ENCODE results near the gene SMAD3.

The SMAD3 gene

GRCh38 chr15:67215102-67215501, 149.7 kb downstream of the SMAD3 start:
- TF ChIP-seq TAF1 (IDR thresholded peaks at IDR 0.05; ENCODE audit: borderline replicate concordance, low read depth, low read length) (no peak), POLR2A (IDR thresholded peaks at IDR 0.05; ENCODE audit: low read depth, low read length) (no peak), POLR2AphosphoS5 (IDR thresholded peaks at IDR 0.05; ENCODE audit: low read depth, low read length) (no peak)
- no peak for DNase-seq (ENCODE audit: insufficient read length)
- no peak for FAIRE-seq

GRCh38 chr15:67216859-67217258, 151.5 kb downstream of the SMAD3 start:
- DNase-seq (ENCODE audit: insufficient read length) (no peak), FAIRE-seq (no peak)
- TF ChIP-seq TAF1 (IDR thresholded peaks at IDR 0.05; ENCODE audit: borderline replicate concordance, low read depth, low read length) = no peak
- no peak for TF ChIP-seq POLR2A (IDR thresholded peaks at IDR 0.05; ENCODE audit: low read depth, low read length)
- TF ChIP-seq POLR2AphosphoS5 (IDR thresholded peaks at IDR 0.05; ENCODE audit: low read depth, low read length) = no peak

DNA sequence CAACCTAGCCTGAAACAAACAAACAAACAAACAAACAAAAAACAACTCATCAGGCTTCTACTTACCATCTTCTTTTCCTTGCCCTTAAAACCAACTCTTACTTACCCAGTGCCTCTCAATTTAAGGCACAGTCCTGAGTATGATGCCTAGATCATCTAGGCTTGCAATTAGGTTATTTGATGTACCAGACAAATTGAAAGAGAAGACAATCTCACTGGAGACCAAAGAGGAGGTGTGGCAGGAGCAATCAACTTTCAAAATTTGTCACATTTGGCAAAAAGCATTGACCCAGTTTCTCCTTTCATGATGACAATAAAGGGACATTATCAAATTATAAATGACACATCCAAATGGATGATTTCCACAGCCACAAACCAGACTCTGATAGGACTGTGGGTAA, 153.0 kb downstream of the SMAD3 start:
- no peak for DNase-seq (ENCODE audit: insufficient read length)
- no peak for TF ChIP-seq POLR2AphosphoS5 (IDR thresholded peaks at IDR 0.05; ENCODE audit: low read depth, low read length)
- TF ChIP-seq TAF1 (IDR thresholded peaks at IDR 0.05; ENCODE audit: borderline replicate concordance, low read depth, low read length) = no peak
- TF ChIP-seq POLR2A (IDR thresholded peaks at IDR 0.05; ENCODE audit: low read depth, low read length) = no peak
- FAIRE-seq = peak; percentile 21

DNA sequence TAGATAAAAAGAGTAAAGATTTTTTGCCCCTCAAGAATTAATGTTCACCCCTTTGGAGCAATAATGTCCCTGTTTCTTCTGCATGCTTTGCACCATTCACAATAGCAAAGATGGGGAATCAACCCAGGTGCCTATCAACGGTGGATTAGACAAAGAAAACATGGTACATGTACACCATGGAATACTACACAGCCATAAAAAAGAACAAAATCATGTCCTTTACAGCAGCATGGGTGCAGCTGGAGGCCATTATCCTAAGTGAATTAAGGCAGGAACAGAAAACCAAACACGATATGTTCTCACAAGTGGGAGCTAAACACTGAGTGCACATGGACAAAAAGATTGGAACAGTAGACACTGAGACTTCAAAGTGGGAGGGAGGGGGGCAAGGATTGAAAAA, 153.9 kb downstream of the SMAD3 start:
- no peak for FAIRE-seq
- TF ChIP-seq TAF1 (IDR thresholded peaks at IDR 0.05; ENCODE audit: borderline replicate concordance, low read depth, low read length) = no peak
- no peak for TF ChIP-seq POLR2A (IDR thresholded peaks at IDR 0.05; ENCODE audit: low read depth, low read length)
- no peak for TF ChIP-seq POLR2AphosphoS5 (IDR thresholded peaks at IDR 0.05; ENCODE audit: low read depth, low read length)

DNA sequence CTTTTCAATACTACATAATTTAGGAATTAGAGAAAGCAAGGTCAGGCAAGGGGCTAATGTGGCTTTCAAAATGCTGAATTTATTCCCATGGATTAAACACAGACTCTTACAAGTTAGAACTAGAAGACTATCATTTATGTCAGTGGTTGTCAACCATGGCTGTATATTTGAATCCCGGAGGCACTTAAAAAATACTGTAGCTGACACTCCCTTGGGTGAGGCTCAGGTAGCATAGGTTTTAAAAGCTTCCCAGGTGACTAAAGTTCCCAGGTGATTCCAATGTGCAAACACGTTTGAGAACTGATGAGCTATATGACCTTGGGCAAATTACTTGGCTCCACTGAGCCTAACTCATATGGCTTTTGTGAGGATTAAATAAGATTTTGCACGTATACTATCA, 159.5 kb downstream of the SMAD3 start:
- no peak for FAIRE-seq
- TF ChIP-seq POLR2A (IDR thresholded peaks at IDR 0.05; ENCODE audit: low read depth, low read length) = no peak
- DNase-seq (ENCODE audit: insufficient read length) = no peak

More for the DNA sequence above, 153.9 kb downstream of the SMAD3 start:
- DNase-seq (ENCODE audit: insufficient read length) = no peak

DNA sequence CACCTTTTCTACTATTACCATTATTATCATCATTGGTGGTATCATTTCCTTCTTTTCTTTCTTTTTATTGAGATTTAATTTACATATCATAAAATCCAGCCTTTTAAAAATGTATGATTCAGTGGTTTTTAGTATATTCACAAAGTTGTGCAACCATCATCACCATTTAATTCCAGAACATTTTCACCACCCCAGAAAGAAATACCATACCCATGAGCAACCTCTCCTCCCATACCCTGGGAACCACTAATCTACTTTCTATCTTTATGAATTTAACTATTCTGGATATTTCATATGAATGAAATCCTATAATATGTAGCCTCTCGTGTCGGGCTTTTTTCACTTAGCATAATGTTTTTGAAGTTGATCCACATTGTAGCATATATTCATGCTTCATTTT, 159.9 kb downstream of the SMAD3 start:
- FAIRE-seq (no peak), DNase-seq (ENCODE audit: insufficient read length) (no peak)
- TF ChIP-seq TAF1 (IDR thresholded peaks at IDR 0.05; ENCODE audit: borderline replicate concordance, low read depth, low read length) (no peak), POLR2A (IDR thresholded peaks at IDR 0.05; ENCODE audit: low read depth, low read length) (no peak), POLR2AphosphoS5 (IDR thresholded peaks at IDR 0.05; ENCODE audit: low read depth, low read length) (no peak)

DNA sequence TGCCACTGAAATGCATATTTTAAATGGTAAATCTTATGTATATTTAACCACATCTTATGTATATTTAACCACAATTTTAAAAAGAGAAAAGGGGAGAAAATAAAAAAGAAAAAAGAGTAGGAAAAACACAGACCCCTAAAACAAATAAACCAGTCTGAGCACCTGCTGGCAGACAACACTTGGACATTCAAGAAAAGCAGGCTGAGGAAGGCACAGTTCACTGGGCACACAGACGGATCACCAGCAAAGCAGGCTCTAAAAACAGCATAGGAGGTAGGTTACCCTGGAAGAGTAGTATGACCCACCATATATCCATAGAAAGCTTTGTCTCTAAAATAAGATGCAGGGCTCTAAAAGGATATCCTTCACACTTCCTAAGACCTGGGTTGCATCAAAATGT, 162.0 kb downstream of the SMAD3 start:
- DNase-seq (ENCODE audit: insufficient read length) (no peak), FAIRE-seq (no peak)
- no peak for TF ChIP-seq POLR2AphosphoS5 (IDR thresholded peaks at IDR 0.05; ENCODE audit: low read depth, low read length)
- no peak for TF ChIP-seq TAF1 (IDR thresholded peaks at IDR 0.05; ENCODE audit: borderline replicate concordance, low read depth, low read length)
- no peak for TF ChIP-seq POLR2A (IDR thresholded peaks at IDR 0.05; ENCODE audit: low read depth, low read length)

GRCh38 chr15:67227846-67228245, 162.4 kb downstream of the SMAD3 start:
- DNase-seq (ENCODE audit: insufficient read length) = no peak
- FAIRE-seq = no peak

GRCh38 chr15:67228286-67228685, 162.9 kb downstream of the SMAD3 start:
- FAIRE-seq = no peak
- DNase-seq (ENCODE audit: insufficient read length) = no peak
- TF ChIP-seq TAF1 (IDR thresholded peaks at IDR 0.05; ENCODE audit: borderline replicate concordance, low read depth, low read length) (no peak), POLR2AphosphoS5 (IDR thresholded peaks at IDR 0.05; ENCODE audit: low read depth, low read length) (no peak), POLR2A (IDR thresholded peaks at IDR 0.05; ENCODE audit: low read depth, low read length) (no peak)

More at GRCh38 chr15:67227846-67228245, 162.4 kb downstream of the SMAD3 start:
- TF ChIP-seq TAF1 (IDR thresholded peaks at IDR 0.05; ENCODE audit: borderline replicate concordance, low read depth, low read length) (no peak), POLR2AphosphoS5 (IDR thresholded peaks at IDR 0.05; ENCODE audit: low read depth, low read length) (no peak), POLR2A (IDR thresholded peaks at IDR 0.05; ENCODE audit: low read depth, low read length) (no peak)

DNA sequence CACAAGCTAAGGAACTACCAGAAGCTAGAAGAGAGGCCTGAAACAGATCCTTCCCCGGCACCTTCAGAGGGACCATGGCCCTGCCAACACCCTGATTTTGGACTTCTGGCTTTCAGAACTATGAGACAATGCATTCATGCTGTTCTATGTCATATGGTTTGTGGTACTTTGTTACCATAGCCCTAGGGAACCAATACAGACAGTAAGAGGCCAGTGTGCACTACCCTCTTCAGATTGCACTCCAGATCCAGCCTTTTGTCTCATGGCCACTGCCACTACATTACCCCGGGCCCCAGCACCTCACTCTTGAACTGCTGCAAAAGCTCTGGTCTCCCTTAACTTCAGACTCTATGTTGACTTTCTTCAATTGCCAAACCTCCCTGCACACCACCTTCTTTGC, 165.1 kb downstream of the SMAD3 start:
- no peak for FAIRE-seq
- DNase-seq (ENCODE audit: insufficient read length) = no peak
- no peak for TF ChIP-seq TAF1 (IDR thresholded peaks at IDR 0.05; ENCODE audit: borderline replicate concordance, low read depth, low read length)
- no peak for TF ChIP-seq POLR2AphosphoS5 (IDR thresholded peaks at IDR 0.05; ENCODE audit: low read depth, low read length)
- TF ChIP-seq POLR2A (IDR thresholded peaks at IDR 0.05; ENCODE audit: low read depth, low read length) = no peak

DNA sequence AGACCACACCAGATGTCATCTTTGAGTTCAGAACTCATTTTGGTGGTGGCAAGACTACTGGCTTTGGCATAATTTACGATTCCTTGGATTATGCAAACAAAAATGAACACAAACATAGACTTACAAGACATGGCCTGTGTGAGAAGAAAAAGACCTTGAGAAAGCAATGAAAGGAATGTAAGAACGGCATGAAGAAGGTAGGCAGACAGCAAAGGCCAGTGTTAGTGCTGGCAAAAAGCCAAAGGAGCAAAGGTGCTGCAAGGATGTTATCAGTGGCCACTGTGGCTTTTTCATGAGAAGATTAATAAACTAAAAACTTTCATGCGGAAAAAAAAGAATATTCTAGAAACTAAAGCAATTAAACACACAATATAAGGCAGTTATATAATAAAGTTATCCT, 167.2 kb downstream of the SMAD3 start:
- TF ChIP-seq POLR2A (IDR thresholded peaks at IDR 0.05; ENCODE audit: low read depth, low read length) = no peak
- no peak for TF ChIP-seq POLR2AphosphoS5 (IDR thresholded peaks at IDR 0.05; ENCODE audit: low read depth, low read length)
- TF ChIP-seq TAF1 (IDR thresholded peaks at IDR 0.05; ENCODE audit: borderline replicate concordance, low read depth, low read length) = no peak
- no peak for FAIRE-seq
- no peak for DNase-seq (ENCODE audit: insufficient read length)

- DNase-seq (ENCODE audit: insufficient read length) = no peak
Observed at GRCh38 chr15:67240235-67241131, 175.1 kb downstream of the SMAD3 start.

More at GRCh38 chr15:67240235-67241131, 175.1 kb downstream of the SMAD3 start:
- TF ChIP-seq POLR2A (IDR thresholded peaks at IDR 0.05; ENCODE audit: low read depth, low read length) (no peak), TAF1 (IDR thresholded peaks at IDR 0.05; ENCODE audit: borderline replicate concordance, low read depth, low read length) (no peak), POLR2AphosphoS5 (IDR thresholded peaks at IDR 0.05; ENCODE audit: low read depth, low read length) (no peak)
- FAIRE-seq = peak; percentile 30

Data from GM12892 (cell line).